PC-9 (cell line): ENCODE results near the gene CTDP1.

ENCODE experiments used
- CTCF ChIP-seq: fragments of 200-600 bp; sonication (generic); conservative IDR thresholded peaks from 2 replicates; pipeline ENCODE4 v1.6.1; 2017; ENCODE audit warnings: mixed run types, antibody characterized with exemption, mild to moderate bottlenecking, moderate library complexity
- EZH2 ChIP-seq: fragments of 200-600 bp; sonication (generic); IDR thresholded peaks from 2 replicates; pipeline ENCODE4 v1.8.0; 2017; ENCODE audit warnings: antibody characterized with exemption, low read depth

DNA sequence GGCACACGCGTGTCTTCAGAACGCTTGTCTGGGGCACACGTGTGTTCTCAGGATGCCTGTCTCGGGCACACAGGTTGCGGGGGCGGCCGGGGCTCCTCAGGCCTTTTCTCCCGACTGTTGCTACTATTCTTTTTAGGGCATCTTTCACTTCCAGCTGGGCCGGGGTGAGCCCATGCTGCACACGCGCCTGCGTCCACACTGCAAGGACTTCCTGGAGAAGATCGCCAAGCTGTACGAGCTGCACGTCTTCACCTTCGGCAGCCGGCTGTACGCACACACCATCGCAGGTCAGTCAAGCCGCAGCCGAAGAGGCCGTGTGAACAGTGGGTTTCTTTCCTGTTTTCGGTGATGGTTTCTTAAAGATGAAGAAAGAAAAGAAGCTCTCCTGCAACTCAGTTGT lies 25.0 kb downstream of the CTDP1 start:
- TF ChIP-seq CTCF (no peak), EZH2 (no peak)
